Fibroblast of skin of scalp (primary cell): ENCODE results near the gene COG7.
"Not testable (repeated sequence)": the region's sequence is repeated elsewhere in the genome, so short reads cannot be mapped to it uniquely, and the experiment has no call there.

Experiments used
- DNase-seq: peaks from one replicate; pipeline ENCODE4 v3.0.0-alpha.2; 2013

COG7 gene

DNA sequence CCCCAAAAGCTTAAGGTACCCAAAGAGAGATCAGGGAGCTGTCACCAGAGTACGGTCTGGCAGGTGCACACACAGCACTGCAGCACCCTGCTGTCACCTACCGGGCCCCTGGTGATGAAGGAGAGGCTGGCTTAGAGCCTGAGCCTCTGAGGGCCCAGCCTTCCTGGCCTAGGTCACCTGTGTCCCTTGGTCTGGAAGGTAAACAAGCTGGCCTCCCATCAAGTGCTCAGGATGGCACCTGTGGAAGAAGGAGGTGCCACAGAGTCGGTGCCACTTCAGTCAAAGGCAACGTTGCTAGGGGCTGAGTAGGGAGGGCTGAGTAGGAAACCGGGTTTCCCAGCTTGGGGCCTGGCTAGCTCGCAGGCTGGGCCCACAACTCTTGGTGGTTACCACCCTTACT is 70.7 kb downstream of the COG7 start:
- DNase-seq, result no peak

DNA sequence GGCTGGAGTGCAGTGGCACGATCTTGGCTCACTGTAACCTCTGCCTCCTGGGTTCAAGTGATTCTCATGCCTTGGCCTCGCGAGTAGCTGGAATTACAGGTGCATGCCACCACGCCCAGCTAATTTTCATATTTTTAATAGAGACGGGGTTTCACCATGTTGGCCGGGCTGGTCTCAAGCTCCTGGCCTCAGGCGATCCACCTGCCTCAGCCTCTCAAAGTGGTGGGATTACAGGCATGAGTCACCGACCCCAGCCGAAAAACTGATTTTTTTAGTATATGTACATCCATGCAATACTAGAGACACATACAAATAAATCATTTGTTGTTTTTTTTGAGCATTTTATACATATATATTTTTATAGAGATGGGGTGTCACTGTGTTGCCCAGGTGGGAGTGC is 71.3 kb downstream of the COG7 start:
- not testable (repeated sequence) for DNase-seq

DNA sequence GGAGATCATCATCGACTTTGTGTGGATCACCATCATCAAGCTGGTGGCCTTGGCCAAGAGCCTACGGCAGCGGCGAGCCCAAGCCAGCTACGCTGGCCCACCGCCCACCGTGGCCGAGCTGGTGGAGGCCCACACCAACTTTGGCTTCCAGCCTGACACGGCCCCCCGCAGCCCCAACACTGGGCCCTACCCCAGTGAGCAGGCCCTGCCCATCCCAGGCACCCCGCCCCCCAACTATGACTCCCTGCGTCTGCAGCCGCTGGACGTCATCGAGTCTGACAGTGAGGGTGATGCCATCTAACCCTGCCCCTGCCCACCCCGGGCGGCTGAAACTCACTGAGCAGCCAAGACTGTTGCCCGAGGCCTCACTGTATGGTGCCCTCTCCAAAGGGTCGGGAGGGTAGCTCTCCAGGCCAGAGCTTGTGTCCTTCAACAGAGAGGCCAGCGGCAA is 72.5 kb downstream of the COG7 start:
- DNase-seq, result no peak

DNA sequence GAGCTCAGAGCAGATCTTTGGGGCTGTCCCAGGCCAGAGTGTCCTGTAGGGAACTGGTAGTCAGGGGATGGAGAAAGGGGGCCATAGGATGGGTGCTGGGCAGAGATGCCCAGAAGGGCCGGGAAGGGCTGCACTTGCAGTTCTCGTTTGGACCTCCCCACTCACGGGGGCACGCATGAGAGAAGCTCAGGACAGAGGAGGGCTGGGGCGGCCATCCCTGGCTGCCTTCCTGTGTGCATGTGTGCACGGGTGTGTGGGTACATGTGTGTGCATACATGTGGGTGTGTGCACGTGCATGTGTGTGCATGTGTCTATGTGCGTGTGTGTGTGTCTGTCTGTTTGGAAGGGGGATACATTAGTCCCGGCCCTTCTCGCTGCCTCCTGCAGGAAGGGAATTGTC is 73.3 kb downstream of the COG7 start:
- DNase-seq, result no peak

DNA sequence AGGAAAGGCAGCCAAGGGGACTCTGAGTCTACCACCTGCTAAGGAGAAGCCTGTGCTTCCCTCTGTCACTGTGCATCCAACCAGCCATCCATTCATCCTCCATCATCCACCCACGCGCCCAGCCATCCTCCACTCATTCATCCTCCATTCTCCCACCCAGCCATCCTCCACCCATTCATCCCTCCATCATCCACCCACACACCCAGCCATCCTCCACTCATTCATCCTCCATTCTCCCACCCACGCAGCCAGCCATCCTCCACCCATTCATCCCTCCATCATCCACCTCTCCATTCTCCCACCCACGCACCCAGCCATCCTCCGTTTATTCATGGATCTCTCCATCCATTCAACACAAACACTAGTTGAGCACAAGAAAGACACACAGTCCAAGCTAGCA is 74.1 kb downstream of the COG7 start:
- no peak for DNase-seq

DNA sequence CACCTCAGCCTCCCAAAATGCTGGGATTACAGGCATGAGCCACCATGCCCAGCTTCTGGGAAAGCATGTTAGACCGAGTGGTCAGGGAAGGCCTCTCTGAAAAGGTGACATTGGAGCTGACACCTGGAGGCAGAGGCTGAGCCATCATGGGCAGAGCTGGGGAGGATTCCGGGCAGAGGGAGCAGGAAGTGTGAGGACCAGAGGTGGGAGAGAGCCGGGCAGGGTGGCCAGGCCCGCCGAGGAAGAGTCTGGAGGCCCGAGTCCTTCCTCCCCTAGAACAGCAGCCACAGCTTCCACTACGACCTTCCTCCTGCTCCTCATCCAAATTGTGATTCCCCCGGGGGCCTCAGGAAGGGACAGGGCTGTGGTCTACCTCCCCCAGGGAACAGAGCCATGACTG is 74.7 kb downstream of the COG7 start:
- DNase-seq, result no peak

DNA sequence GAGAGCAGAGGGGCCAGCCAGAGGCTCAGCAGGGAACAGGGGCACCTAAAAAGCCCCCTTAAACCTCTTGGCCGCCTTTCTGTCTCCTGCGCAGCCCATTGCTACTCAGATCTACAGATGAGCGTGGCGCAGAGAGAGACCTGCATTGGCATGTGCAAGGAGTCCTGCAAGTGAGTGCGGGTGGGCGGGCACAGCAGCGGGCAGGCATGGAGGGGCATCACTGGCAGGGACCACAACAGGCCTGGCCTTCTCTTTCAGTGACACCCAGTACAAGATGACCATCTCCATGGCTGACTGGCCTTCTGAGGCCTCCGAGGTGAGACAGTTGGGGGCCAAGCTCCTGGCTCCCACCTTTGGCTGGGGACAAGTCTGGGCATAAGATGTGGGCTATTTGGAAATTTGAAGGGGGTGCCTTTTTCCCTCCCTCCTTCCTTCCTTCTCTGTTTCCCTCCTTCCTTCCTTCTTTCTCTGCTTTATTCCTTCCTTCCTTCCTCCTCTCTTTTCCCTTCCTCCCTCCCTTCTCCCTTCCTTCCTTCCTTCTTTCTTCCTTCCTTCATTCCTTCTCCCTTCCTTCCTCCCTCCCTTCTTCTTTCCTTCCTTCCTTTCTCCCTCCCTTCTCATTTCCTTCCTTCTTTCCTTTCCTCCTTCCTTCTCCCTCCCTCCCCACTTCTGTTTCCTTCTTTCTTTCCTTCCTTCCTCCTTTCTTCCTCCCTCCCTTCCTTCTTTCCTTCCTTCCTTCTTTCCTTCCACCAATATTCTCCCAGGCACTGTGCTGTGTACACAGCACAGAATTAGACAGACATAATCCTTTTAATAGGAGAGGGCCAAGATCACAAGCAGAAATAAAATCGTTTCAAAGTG is 75.7 kb downstream of the COG7 start:
- no peak for DNase-seq

DNA sequence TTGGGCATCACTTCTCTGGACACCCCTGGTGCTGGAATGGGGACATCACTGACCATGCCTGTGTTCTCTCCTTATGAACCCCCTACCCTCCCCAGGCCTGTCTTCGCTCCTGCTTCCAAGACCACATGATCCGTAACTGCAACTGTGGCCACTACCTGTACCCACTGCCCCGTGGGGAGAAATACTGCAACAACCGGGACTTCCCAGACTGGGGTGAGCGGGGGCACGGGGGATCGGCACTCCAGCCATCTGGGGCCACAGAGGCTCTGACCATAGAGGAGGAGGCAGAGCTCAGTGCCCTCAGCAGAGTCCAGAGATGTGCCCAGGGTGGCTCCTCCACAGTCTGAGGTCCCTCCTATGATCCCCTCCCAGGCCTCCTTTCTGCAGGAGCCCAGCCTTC is 77.3 kb downstream of the COG7 start:
- DNase-seq, result no peak

DNA sequence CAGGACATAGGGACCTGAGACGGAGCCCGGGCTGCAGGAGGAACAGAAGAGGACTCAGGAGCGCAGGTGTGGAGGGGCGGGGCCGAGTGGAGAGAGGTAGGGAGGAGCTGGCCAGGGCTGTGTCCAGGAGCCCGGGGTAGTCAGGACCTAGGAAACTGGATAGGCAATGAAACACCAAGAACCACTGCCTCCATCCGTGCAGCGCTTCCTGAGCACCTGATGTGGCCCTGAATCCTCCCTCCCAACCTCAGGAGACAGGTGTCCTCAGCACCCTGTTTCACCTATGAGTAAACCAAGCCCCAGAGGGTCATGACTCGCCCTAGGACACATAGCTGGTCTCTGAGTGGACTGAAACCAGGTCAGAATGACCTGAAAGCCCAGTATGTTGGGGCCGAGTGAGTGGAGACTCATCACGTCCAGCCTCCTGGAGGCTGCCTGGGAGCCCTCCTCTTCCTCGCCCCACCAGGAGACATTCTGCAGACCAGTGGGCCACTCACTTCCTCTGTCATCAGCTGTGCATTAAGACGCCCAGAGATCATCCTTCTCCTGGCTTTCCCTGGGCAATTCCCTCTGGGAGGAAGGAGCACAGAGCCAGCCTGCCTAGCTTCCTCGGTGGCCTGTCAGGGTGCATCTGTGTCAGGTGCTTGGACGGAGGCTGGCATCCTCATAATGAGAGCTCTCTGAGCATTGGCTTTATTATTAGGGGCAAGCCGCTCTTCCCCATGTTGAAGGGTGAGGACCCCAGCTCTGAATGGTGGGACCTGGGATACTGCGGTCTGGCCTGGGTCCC is 78.1 kb downstream of the COG7 start:
- no peak for DNase-seq

DNA sequence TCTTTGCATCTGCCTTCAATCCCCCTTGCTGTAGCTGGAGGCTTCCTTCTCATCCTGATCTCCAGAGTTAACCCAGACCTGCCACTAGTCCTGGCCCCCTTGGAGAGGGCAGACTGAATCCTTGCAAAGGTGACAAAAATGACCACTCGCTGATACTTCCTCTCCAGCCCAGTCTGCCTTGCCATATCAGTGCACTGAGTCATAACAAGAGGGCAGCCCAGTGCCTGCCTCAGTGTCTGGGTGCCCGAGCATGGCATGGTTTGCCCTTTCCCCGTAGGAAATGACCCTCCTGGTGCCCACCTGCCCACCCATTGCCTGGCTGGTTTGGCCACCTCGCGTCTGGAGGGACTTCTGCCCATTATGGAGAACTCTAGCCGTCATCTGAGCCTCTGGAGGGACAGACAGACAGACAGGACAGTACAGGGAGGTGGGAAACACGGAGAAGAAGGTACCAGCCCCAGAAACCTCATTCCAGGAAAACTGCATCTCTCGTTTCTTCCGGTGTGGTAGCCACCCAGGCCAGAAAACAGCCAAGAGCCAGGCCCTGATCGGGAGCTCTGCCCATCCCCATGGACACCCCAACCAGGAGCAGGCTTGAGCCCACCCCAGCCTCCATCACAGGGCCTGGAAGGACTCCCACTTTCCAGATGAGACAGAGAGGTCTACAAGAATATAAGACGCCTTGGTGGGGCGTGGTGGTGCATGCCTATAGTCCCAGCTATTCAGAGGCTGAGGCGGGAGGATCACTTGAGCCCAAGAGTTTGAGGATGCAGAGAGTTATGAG is 79.4 kb downstream of the COG7 start:
- DNase-seq, result no peak

DNA sequence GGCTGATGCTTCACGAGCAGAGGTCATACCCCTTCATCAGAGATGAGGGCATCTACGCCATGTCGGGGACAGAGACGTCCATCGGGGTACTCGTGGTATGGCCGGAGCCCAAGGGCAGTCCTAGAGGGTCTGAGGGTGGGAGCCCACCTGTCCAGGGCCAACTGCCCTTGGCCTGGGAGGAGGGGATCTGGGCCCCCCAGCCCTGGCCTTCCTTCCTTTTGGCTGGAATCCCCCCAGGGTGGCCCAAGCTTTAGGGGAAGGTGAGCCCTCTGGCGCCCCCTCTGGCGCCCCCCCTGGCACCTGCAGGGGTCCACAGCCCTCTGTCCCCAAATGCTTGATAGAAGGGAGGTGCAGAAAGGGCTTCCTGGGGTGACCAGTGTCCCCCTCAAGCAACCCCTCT is 81.6 kb downstream of the COG7 start:
- DNase-seq, result no peak

DNA sequence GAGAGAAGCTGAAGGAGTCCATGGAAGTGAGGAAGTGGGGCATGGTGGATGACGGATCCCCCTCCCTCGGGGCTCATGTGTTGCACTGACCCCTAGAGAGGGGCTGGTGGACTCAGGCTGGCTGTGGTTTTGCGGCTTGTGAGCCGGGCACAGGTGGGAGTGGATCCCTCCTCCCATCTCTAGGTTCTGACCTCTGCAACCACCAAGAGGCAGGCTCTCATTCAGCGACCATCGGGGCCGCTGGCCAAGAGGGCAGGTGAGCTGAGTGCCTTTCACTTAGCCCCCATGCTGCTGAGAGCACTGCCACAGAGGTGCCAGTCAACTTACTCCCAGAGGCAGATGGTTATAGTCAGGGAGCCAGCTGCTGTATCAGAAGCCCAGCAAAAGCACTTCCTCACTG is 83.6 kb downstream of the COG7 start:
- no peak for DNase-seq

DNA sequence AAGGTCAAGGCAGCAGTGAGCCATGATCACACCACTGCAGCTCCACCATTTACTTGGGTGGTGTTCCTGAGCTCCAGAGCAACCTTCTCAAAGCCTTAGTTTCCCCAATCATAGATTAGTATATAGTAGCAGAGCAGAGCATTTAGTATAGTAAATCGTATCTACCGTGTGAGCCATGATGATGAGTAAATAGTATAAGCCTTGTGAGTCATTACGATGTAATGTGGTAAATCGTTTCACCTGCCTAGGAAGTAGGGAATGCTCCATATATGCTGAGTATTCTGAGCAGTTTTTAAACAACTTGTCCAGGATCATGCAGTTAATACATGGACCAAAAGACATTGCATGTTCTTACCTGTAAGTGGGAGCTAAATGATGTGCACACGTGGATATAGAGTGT is 84.5 kb downstream of the COG7 start:
- no peak for DNase-seq

DNA sequence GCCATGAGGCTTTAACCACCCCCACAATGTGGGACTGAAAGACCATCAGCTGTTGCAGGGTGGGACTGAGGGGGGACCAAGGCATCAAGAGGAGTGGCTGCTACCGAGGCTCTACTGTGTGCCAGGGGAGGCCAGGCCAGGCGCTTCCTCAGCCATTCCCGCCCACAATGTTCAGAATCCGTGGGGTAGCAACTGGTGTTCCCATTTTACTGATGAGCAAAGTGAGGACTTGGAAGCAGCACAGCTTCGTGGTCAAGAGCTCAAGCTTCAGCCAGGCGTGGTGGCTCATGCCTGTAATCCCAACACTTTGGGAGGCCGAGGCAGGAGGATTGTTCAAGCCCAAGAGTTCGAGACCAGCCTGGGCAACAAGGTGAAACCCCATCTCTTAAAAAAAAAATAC is 85.0 kb downstream of the COG7 start:
- no peak for DNase-seq

DNA sequence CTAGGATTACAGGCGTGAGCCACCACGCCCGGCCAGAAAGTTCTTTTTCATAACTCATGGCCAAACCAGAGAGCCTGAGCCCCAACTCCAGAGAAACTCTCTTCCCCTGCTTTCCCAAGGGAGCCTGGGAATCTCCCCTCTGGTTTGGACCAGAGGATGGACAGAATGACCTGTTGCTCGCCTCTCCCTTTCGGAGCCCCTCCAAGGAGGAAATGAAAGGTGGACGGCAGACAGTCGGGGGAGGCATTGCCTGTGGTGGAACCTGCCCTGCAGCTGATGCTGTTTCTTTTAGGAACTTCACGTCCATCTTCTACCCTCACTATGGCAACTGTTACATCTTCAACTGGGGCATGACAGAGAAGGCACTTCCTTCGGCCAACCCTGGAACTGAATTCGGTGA is 85.4 kb downstream of the COG7 start:
- DNase-seq, result no peak

DNA sequence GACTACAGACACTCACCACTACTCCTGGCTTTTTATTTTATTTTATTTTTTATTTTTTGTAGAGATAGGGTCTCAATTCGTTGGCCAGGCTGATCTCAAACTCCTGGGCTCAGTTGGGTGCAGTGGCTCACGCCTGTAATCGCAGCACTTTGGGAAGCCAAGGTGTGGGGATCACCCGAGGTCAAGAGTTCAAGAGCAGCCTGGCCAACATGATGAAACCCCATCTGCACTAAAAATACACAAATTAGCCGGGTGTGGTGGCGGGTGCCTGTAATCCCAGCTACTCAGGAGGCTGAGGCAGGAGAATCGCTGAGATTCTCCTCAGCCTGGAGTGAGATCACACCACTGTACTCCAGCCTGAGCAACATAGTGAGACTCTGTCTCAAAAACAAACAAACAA is 86.6 kb downstream of the COG7 start:
- DNase-seq, result not testable (repeated sequence)

DNA sequence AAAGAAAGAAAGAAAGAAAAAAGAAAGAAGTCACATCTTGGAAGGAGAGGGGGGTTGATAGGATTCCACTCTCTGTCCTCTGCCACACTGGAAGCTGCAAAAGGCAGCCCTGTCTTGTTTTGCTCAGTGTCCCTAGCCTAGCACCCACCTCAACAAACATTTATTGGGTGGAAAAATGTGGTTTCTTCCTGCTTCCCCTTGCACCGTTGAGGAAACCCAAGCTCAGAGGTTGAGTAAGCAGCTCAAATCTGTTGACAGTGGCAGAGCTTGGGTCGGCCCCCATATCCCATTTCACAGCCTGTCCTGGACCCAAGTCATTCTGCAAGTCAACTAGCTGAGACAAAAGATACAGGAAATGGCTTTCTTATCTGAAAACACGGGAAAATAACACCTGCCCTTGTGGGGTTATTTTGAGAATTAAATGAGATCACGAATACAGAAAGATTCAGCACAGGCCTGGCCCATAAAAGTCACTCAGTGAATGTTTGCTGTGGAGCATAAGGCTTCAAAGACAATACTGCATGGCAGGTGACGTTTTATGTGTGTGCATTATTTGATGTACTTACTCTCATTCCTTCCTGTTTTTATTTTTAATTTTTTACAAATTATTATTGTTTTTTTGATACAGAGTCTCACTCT is 87.3 kb downstream of the COG7 start:
- no peak for DNase-seq

DNA sequence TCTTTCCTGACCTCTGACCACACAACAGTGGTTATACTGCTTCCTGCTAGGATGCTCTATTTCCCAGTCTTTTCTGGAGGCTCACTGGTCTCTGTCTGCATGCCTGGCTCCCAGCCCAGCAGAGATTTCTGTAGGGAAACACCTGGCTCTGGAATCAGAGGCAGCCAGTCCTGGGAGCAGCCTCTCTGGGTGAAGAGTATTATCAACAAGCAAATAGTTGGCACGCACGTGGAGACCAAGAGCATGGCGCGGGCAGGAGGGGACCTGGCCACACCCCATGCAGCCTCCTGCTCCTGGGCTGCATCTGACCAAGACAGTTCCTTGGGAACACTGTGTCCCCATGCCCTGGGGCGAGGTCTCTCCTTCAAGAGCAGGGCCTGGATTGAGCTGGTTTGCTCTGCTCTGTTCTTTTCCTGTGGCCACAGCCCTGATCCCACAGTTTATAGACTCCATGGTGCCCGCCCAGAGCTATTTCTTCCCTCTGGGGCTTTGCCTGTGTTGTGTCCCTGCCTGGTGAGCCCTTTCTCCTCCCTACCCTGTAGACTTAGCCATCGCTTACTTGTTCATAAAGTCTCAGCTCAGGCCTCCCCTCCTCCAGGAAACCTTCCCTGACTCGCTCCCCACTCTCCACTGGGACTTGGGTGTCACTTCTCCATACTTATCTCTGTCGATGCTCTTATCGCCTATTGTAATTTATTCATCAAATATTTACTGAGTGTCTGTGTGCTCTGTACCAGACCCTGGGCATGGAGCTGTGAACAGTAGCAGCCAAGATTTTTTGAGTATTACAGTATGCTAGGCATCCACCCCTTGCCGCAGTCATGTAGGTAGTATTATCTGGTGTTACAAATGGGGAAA is 90.3 kb downstream of the COG7 start:
- DNase-seq, result no peak

DNA sequence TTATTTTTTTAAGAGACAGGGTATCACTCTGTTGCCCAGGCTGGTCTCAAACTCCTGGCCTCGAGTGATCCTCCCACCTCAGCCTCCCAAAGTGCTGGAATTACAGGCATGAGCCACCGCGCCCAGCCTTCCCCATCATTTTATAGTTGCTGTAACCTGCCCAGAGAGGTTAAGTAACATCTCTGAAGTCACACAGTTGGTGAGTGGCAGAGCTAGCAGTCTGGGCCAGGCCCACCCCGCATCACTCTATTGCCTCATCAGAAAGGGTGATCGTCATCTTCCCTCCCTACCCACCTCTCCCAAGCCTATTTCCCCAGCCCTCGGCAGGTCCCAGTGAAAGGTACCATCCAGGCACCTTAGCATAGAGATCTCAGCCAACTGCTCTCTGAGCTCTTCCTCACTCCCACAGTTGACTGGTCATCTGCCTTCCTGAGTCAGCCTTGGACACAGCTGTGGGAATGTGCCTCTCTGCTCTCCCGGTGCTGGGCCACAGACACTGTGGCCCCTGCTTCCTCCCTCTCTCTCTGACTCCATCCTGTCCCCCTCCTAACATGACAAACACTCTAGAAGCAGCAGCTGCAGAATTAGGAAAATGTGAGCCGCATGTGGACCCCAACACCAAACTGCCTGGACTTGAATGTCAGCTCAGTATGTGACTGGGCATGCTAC is 93.8 kb downstream of the COG7 start:
- no peak for DNase-seq

DNA sequence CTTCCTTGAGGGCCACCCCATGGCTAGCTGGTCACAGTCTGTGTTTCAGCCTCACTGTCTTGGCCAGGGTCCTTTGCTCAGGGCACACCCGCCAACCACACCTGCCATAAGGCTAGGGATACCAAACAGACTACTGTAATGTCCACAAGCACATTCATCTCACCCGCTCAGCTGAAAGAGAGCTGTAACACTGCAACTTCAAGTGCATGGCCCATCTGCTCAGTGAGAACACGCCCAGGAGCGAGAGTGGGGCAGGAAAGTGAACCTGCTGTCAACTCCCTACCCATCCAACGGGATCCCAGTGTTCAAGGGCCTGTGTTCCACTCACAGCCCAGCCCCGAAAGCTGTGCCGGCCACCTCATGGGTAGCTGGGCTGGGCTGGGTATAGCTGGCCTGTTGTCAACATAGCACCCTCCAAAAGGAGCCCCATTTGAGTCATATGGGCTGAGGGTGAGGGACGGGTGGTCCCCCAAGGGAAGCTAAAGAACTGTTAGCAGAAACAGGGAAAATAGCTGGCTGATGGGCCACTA is 95.2 kb downstream of the COG7 start:
- DNase-seq, result no peak

DNA sequence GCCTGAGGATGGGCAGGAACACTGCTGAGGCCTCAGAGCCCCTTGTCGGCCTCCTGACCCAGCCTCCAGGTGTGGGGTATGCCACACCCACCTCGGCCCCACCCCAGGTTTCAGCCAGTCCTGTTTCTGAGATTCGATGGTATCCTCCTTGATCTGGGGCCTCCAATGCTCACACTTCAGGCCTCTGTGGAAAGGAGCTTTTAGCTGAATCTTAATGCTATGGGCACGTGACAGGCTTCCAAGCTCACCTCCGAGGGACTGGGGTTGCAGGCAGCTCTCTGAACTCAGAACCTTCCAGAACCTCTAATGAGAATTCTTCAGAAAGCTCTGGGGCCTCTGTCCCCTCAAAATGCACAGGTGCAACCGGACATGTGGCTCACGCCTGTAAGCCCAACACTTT is 96.0 kb downstream of the COG7 start:
- DNase-seq, result no peak
